Muscle of arm (tissue), 14 donors: ENCODE results near the gene IFIT2. TPM values are rescaled to one million over a fixed set of nuclear protein-coding genes. Genes with fewer than 3 reads are reported as not detected.
"Not testable (repeated sequence)": the region's sequence is repeated elsewhere in the genome, so short reads cannot be mapped to it uniquely, and the experiment has no call there.

Experiments
- DNase-seq: peaks from one replicate; pipeline ENCODE4 v3.0.0-alpha.2; 2013
- long read RNA-seq, 11 donors: transcript quantifications; one replicate each; lab custom pipeline, GENCODE V29; 2026
- polyA plus RNA-seq, 12 donors: library from polyadenylated mRNA; unstranded; fragments of 120-200 nt; gene quantifications; one replicate each; pipeline ENCODE4 v1.2.1, GENCODE V29; 2013; ENCODE audit not compliant: insufficient read length in 12 of 12

The IFIT2 gene
- polyA plus RNA-seq = 1 to 10 TPM in 10 of 12 donors, not detected in 2; 6.5 to 9.6 (median 7.9) TPM
- long read RNA-seq, donor 1, partial matches to known transcripts = 0 of 1 reads
- long read RNA-seq, donor 1, other reads (novel, unspliced or antisense) = 0 of 1 reads
- long read RNA-seq, donor 2, partial matches to known transcripts = 0 of 3 reads
- long read RNA-seq, donor 2, other reads (novel, unspliced or antisense) = 0 of 3 reads
- long read RNA-seq, donor 3 = 0 reads
- long read RNA-seq, donor 4, transcript IFIT2-201 (2 exons, 3,489 nt) = major isoform, 5 of 5 reads
- long read RNA-seq, donor 4, partial matches to known transcripts = 0 of 5 reads
- long read RNA-seq, donor 4, other reads (novel, unspliced or antisense) = 0 of 5 reads
- long read RNA-seq, donor 5 = 0 reads
- long read RNA-seq, donor 6, partial matches to known transcripts = 0 of 2 reads
- long read RNA-seq, donor 6, other reads (novel, unspliced or antisense) = 0 of 2 reads
- long read RNA-seq, donor 7, partial matches to known transcripts = 0 of 3 reads
- long read RNA-seq, donor 7, other reads (novel, unspliced or antisense) = 0 of 3 reads
- long read RNA-seq, donor 8, partial matches to known transcripts = 0 of 4 reads
- long read RNA-seq, donor 8, other reads (novel, unspliced or antisense) = 0 of 4 reads
- long read RNA-seq, donor 9, partial matches to known transcripts = 0 of 2 reads
- long read RNA-seq, donor 9, other reads (novel, unspliced or antisense) = 0 of 2 reads
- long read RNA-seq, donor 10, transcript IFIT2-201 (2 exons, 3,489 nt) = major isoform, 6 of 31 reads
- long read RNA-seq, donor 10, partial matches to known transcripts = 24 of 31 reads
- long read RNA-seq, donor 10, other reads (novel, unspliced or antisense) = 0 of 31 reads
- long read RNA-seq, donor 11, transcript IFIT2-201 (2 exons, 3,489 nt) = major isoform, 5 of 5 reads
- long read RNA-seq, donor 11, partial matches to known transcripts = 0 of 5 reads
- long read RNA-seq, donor 11, other reads (novel, unspliced or antisense) = 0 of 5 reads

DNA sequence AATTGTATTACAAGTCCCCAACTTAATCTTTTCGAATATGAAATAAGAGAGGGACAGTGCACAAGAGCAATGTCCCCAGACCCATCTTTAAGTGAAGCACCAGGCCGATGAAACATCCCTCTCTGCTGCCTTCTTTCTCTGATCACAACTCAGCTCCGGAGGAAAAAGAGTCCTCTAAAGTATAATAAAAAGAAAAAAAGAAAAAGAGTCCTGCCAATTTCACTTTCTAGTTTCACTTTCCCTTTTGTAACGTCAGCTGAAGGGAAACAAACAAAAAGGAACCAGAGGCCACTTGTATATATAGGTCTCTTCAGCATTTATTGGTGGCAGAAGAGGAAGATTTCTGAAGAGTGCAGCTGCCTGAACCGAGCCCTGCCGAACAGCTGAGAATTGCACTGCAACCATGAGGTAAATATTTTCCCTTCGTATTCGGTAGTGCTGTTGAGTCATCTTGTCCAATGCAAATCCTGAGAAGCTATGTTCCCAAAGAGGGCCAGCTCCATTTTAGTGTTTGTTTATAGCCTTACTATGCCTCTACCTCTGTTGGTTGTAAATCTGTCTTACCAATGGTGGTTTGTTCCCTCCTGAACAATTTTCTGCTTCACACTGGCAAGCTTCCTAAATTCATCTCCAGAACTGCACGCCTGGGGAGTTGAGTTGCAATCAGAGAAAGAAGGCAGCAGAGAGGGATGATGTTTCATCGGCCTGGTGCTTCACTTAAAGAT is at the start of gene IFIT2:
Gene IFIT2, plus strand, starts transcription at position 326 of the 725 bp plus-strand sequence. Its CDS starts 78 bp downstream, at position 404.
- DNase-seq = peak; percentile 85

GRCh38 chr10:89252225-89252585 is 49.6 kb upstream of the IFIT2 start:
- DNase-seq = no peak

- DNase-seq = not testable (repeated sequence)
Observed at GRCh38 chr10:89255091-89255579, 46.7 kb upstream of the IFIT2 start.

GRCh38 chr10:89255793-89256192 is 46.1 kb upstream of the IFIT2 start:
- no peak for DNase-seq

GRCh38 chr10:89256340-89256739 is 45.5 kb upstream of the IFIT2 start:
- DNase-seq = no peak

DNA sequence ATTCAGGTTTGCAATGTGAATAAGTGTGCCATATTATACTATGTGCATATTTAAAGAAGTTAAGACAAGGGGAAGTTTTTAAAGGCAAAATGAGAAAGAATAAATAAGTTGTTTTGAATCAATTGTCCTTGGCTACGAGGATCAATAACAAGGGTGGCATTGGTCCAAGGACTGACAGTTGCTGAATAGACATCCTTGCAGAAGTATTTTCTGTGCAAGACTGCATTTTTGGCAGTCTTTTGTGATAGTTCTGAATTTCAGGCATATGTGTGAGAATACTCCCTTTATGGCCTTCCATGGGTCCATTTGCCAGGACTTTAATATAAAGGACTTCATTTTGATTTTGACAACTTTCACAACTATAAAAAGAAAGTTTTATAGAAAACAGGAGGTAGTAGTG is 44.9 kb upstream of the IFIT2 start:
- no peak for DNase-seq

DNA sequence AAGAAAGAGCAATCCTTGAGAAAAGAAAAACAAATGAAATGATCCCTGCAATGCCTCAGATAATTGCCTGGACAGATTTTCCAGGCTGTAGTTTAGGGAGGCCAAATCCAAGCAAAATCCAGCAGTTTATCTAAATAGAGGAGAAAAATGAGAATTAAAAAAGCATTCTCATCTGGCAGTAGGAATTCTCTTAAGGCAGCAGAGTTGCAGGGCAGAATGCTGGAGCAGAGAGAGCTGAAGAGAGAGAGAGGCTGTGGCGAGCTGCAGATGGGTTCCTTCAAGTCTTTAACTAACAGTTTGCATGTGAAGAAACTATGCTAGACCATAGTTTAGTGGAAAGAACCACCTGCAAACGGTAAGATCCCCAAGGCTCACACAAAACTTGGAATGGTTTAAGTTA is 44.3 kb upstream of the IFIT2 start:
- peak; percentile 55 for DNase-seq

DNA sequence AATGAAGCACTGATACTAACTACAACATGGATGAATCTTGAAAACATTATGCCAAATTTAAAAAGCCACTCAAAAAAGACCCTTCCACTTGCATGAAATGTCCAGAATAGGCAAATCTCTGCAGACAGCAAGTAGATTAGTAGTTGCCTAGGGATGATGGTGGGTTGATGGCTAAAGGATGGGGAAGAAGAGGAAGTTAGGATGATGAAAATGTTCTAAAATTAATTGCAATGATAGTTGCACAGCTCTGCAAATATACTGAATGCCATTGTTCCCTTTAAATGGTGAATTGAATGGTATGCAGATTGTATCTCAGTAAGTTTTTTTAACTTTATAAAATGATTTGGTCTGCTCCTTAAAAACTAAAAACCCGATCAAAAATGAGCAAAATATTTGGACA is 43.0 kb upstream of the IFIT2 start:
- DNase-seq = no peak

GRCh38 chr10:89262086-89263051 is 39.5 kb upstream of the IFIT2 start:
- peak; percentile 51 for DNase-seq

- no peak for DNase-seq
Observed at GRCh38 chr10:89263091-89263490, 38.8 kb upstream of the IFIT2 start.

DNA sequence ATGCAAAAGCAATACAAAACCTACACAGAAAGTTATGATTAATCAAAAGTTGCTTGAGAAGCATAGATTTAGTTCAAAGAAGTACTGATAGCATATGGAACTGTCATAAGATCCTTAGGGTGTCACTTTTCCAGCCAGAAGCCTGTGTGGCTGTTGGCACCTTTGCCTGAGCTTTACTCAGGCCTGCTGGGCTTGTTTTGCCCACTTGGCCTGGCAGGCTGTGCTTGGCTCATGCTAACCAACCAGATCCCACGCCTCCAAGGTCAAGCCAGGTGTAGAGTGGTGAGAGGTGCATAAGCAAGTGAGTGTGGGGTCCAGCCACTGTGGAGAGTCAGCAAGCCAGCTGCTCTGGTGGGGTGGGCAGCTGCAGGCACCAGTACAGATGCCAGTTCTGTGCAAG is 38.3 kb upstream of the IFIT2 start:
- DNase-seq = no peak

GRCh38 chr10:89266721-89267453 is 35.0 kb upstream of the IFIT2 start:
- no peak for DNase-seq

DNA sequence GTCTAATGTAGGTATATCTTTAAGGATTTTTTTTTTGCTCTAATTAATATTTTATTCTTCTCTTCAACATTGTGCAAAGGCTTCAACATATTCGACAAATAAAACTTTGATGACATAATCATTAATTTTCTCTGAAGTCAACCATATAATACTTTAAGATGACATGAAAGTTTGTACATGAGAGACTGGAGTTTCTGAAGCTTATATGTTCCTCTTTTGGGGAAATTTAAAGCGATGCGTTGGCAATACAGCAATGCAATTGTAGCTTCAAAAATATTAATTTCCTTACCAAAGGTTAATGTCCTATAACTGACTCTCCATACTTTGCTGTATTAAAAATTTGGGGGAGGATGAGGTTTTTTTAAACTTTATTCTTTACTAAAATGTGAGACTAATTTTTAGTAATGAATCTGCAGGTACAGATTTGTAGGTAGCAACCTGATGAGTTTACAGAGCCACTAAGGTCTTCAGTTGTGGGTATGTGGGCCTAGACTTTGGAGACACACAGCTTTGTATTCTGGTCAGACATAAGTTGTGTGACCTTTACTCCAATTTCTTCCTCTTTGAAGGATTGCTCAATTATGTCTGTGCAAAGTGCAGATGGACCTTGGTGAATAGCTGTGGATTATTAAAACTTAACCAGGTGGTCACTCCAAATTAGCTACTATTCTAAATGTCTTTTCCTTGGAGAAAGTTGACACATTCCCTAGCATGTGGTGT is 32.3 kb upstream of the IFIT2 start:
- no peak for DNase-seq

DNA sequence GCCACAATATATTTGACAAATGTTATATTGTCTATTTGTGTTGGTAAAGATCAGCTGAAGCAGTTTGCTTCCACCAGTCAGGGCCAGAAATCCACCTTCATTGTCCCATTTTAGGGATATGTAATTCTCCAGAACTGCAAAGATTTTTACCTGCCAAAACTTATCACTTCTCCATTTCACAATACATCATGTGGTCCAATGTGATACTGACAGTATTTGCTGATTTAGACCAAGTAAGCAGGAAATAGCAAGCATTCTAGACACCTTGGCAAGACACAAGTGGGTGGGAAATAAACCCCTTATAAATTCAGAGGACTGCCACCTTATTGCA is 31.7 kb upstream of the IFIT2 start:
- DNase-seq = no peak

- no peak for DNase-seq
Observed at GRCh38 chr10:89271532-89271931, 30.3 kb upstream of the IFIT2 start.

DNA sequence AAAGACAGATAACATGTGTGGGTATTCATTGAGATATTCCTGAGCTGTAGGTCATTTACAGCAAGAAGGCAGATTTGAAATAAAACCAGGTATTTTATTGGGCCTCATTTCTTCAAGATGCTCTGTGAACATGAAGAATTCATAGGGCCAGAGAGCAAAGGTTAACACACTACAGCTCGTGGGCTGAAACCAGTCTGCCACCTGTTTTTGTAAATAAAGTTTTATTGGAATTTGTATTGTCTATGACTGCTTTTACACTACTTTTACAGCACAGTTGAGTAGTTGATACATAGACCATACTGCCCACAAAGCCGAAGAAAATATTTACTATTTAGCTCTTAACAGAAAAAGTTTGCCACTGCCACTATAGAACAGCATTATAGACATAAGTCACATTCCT is 28.2 kb upstream of the IFIT2 start:
- DNase-seq = no peak

- no peak for DNase-seq
Observed at GRCh38 chr10:89274928-89275327, 26.9 kb upstream of the IFIT2 start.

DNA sequence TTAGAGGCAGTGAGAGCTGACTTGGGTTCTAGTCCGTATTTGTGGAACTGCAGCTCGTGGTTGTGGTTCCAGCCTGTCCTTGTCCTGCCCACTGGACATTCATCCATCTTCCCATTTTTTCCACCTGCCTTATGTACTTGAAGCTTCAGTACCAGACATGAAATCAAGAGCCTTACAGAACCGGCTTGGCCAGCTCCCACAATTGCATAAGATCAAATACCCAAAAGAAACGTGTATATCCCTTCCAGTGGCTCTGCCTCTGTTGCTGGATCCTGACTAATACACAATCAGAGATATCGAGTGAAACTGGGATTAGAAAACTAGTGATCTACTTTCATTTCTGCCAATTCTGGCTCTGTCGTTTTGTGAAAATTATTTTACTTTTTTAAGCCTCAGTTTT is 26.5 kb upstream of the IFIT2 start:
- DNase-seq = no peak

GRCh38 chr10:89278034-89278535 is 23.8 kb upstream of the IFIT2 start:
- DNase-seq = peak; percentile 84
